Ectodermal cell (in vitro differentiated cells): ENCODE results near the gene SEC61A1. TPM values are rescaled to one million over a fixed set of nuclear protein-coding genes. Genes with fewer than 3 reads are reported as not detected.

Source experiments
- H3K27ac ChIP-seq: 2 replicates; pipeline ENCODE4 v1.7.0; 2013; ENCODE audit warnings: mild to moderate bottlenecking, low read depth, low read length; ENCODE audit not compliant: insufficient read depth, poor library complexity, severe bottlenecking
- H3K27me3 ChIP-seq: 2 replicates; pipeline ENCODE4 v1.7.0; 2013; ENCODE audit warnings: mild to moderate bottlenecking, low read length; ENCODE audit not compliant: insufficient read depth, control insufficient read depth, poor library complexity, severe bottlenecking
- H3K36me3 ChIP-seq: one replicate; pipeline ENCODE4 v1.7.0; 2013; ENCODE audit warnings: low read length; ENCODE audit not compliant: control insufficient read depth, insufficient read depth
- H3K4me1 ChIP-seq: one replicate; pipeline ENCODE4 v1.7.0; 2013; ENCODE audit warnings: low read length; ENCODE audit not compliant: control insufficient read depth, insufficient read depth
- H3K4me3 ChIP-seq: 2 replicates; pipeline ENCODE4 v1.7.0; 2013; ENCODE audit warnings: low read depth, low read length, control low read depth; ENCODE audit not compliant: insufficient read depth
- H3K9me3 ChIP-seq: 2 replicates; pipeline ENCODE4 v1.7.0; 2013; ENCODE audit warnings: mild to moderate bottlenecking, low read length, moderate library complexity; ENCODE audit not compliant: control insufficient read depth
- WGBS, 2 experiments: methylation state at CpG; one replicate each; pipeline ENCODE4 v1.1.7; 2013; ENCODE audit warnings: missing lambda C conversion rate in 2 of 2; 5-methylcytosine and 5-hydroxymethylcytosine counted together
- polyA plus RNA-seq, 4 experiments: library from polyadenylated mRNA; stranded (reverse); fragments of 50-300 nt; gene quantifications; one replicate each; pipeline ENCODE4 v1.2.3, GENCODE V29; 2013

SEC61A1 gene
- polyA plus RNA-seq (2013, experiment 1 of 4): 125 TPM
- 136 TPM for polyA plus RNA-seq (2013, experiment 2 of 4)
- polyA plus RNA-seq (2013, experiment 3 of 4): 93.3 TPM
- polyA plus RNA-seq (2013, experiment 4 of 4): 101 TPM

DNA sequence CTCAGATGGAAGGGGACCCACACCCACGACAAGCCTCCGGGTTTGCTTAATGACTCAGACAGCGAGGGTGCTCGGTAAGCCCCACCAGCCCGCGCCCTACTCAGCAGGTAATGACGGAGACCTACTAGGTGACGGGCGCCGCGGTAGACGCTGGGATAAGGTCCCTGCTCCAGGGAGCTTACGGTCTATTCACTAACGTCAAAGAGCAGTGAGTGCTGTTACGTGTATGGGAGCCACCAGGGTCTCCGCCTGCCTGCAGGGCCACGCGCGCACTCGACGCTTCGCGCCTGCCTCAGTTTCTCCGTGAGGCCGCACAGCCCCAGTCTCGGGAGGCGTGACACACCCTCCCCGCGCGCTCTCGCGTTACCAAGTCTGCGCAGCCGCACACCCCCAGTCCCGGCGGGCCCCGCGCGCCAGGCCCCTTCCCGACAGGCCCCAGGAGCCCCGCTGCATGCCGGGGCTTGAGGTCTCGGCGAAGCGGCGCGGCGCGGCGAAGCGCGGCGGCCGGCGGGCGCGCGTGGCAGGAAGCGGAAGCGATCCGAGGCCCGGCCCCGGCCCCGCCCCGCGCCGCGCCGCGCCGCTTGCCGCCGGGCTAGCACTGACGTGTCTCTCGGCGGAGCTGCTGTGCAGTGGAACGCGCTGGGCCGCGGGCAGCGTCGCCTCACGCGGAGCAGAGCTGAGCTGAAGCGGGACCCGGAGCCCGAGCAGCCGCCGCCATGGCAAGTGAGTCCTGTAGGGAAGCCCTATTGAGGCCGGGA, at the start of gene SEC61A1:
Gene SEC61A1, plus strand, starts transcription at position 601 of the 758 bp plus-strand sequence. Its CDS starts 116 bp downstream, at position 717.
- Histone ChIP-seq H3K4me1 (peaks cover 12% of the 10 kb centered on the region), H3K9me3 (no peaks in the 10 kb centered on the region), H3K4me3 (peak within 1 kb of the TSS; percentile 89), H3K36me3 (peaks cover 14% of the 10 kb centered on the region), H3K27me3 (peaks cover 2% of the 10 kb centered on the region), H3K27ac (no peak within 1 kb of the TSS)
- WGBS, 2 experiments: 0% methylated on average over 90 of the region's 90 CpGs

DNA sequence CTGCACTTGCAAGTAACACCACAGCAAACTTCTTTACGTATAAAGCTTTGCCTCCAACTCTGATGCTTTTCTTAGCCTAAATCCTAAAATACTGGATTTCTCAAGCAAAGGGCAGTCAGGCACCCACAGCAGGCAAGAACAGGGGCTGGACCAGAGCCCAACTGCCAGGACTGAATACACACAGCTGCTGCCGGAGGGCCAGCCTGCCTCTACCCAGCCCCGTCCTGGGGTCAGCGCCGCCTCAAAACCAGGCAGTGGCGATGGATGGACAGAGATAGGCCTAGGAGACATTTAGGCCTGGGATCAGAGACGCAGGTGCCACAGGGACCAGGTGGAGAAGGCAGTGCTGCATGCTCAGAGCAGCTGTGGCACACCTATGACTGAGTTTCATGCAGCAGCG, 47.6 kb upstream of the SEC61A1 start:
- no peaks in the 10 kb centered on the region for H3K9me3 ChIP-seq
- H3K27me3 ChIP-seq: no peaks in the 10 kb centered on the region
- no peak overlapping the region for H3K27ac ChIP-seq
- H3K36me3 ChIP-seq: no peaks in the 10 kb centered on the region
- 93 to 94% methylated on average over 8 of the region's 8 CpGs for WGBS, 2 experiments
- peaks cover 7% of the 10 kb centered on the region for H3K4me1 ChIP-seq
- H3K4me3 ChIP-seq: no peak overlapping the region

DNA sequence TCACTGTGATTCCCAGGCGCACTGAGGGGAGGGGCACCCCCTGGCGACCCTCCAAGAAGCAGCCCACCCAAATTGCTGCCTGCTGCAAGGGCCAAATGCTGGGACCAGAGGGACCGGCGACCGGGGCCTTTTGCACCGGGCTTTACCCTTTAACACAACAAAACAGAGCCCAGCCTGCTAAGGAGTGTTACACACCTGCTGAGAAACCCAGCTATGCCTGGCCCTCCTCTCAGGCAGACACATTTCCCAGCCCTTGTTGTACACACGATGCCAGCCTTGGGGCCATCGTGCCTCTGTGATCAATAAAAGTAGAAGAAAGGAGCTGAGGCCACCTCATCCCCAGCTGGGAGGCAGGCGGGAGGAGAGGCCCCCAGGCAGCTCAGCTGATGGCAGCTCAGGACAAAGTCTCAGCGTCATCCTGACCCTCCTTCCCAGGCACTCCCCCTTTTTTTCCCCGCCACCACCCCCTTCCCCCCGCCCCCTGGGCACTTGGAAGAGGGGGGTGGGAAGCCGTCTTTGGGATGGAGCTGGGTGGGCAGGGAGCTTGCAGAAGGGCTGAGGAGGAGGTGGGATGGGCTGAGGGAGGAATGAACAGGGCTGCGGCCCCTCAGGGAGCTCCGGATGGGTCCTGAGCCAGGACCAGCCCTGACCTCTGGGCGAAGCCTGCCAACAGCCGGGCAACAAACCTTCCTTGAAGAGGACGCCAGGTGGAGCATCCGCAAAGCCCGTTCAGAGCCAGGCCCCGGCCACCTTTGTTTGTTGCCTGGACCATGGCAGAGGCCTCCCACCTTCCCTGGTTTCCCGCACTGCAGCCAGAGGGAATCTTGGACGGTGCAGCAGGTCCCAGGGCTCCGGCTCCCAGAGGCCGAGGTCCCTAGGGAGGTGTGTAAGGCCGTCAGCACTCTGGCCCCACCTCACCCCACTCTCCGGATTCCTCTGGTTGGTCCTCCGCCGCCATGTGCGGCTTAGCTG, 45.9 kb upstream of the SEC61A1 start:
- no peak overlapping the region for H3K4me3 ChIP-seq
- H3K9me3 ChIP-seq: no peaks in the 10 kb centered on the region
- H3K27me3 ChIP-seq: no peaks in the 10 kb centered on the region
- peak overlapping the region; percentile 44 for H3K27ac ChIP-seq
- H3K36me3 ChIP-seq: no peaks in the 10 kb centered on the region
- WGBS, 2 experiments: 41 to 43% methylated on average over 27 to 28 of the region's 30 CpGs
- H3K4me1 ChIP-seq: peaks cover 7% of the 10 kb centered on the region

DNA sequence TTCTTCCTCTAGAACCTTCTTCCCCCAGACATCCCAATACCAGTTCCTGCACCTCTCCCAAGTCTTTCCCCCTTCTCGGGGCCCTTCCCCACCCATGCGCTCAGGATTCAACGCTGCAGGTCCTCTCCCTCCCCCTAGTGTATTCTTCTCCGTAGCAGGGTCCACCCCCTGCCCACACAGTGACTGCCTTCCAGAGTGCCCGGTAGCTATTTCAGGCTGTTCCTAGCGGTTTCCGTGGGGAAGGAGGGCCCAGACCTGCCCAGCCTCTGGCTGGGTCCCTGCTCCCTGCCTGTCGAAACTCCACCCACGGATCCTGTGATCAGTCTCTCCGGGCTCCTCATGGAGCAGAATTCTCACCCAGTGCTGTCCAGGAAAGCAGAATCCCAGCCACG, 45.2 kb upstream of the SEC61A1 start:
- H3K27me3 ChIP-seq: no peaks in the 10 kb centered on the region
- no peak overlapping the region for H3K27ac ChIP-seq
- H3K4me1 ChIP-seq: peaks cover 7% of the 10 kb centered on the region
- no peak overlapping the region for H3K4me3 ChIP-seq
- no peaks in the 10 kb centered on the region for H3K9me3 ChIP-seq
- H3K36me3 ChIP-seq: no peaks in the 10 kb centered on the region
- 52 to 57% methylated on average over 10 to 11 of the region's 11 CpGs for WGBS, 2 experiments

DNA sequence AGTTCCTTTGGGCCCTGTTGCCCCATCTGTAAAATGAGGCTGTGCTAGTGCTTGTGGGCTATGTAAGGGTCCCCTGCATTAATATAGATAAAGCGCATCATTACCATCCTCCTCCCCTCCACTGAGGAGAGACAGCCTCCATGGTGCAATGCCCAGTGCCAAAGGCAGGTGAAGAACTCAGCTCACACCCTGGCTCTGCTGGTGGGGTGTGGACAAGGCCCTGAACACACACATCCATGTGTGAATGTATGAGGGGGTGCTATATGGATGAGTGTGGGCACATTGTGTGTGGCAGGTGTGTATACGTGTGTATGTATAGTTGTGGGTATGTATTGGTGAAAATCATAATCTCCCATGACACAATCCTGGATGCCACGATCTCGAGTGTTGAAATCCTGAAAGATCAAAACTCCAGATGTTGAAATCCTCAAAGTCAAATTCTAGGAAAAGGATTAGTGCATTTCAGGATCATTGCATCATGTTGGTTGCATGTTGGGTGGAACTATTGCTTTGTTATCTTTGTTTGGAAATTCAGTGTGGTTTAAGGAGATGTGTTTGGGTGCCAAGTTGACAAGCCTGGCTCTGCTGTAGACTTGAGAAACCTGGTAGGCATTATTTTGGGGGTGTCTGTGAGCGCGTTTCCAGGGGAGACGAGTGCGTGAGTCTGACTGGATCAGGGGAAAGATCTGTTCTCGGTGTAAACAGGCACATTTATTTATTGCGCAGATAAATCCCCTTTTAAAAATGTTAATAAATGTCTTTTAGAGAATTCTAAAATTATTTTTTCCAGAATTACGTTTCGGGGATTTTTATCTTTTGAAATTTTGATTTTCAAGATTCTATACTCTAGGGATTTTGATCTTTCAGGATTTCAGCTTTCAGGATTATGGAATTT, 42.0 kb upstream of the SEC61A1 start:
- peaks cover 7% of the 10 kb centered on the region for H3K4me1 ChIP-seq
- no peaks in the 10 kb centered on the region for H3K9me3 ChIP-seq
- H3K27me3 ChIP-seq: no peaks in the 10 kb centered on the region
- no peak overlapping the region for H3K27ac ChIP-seq
- WGBS, 2 experiments: 96% methylated on average over 8 to 12 of the region's 12 CpGs
- H3K36me3 ChIP-seq: no peaks in the 10 kb centered on the region
- no peak overlapping the region for H3K4me3 ChIP-seq

DNA sequence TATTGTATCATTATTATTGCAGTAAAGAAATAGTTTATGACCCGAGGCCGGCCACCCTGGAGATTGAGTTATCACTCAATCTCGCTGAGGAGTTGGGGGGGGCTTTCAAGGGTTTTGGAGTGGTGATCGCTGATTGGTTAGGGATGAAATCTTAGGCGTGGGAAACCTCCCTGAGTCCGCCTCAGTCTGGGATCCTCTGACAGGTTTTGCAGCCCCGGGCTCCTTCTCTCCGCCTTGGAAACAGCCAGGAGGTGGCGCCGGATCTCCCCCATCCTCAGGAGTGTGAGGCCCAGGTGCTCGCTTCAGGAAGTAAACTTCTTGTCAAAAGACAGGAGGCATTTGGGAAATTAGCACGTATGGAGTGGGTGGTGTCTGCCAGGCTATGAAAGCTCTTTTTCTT, 41.1 kb upstream of the SEC61A1 start:
- WGBS, 2 experiments: 6 to 7% methylated on average over 12 of the region's 12 CpGs

DNA sequence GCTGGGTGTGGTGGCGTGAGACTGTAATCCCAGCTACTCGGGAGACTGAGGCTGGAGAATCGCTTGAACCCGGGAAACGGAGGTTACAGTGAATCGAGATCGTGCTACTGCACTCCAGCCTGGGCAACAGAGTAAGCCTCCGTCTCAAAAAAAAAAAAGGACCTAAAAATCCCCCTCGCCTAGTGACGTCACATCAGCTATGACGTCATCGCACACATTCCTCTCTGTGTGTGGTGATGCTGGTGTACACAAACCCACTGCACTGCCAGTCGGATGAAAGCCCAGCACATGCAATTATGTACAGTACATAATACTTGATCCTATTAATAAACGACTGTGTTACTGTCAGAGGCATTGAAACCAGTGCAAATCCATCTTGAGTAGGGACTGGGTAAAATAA, 40.2 kb upstream of the SEC61A1 start:
- H3K36me3 ChIP-seq: no peaks in the 10 kb centered on the region
- H3K27me3 ChIP-seq: no peaks in the 10 kb centered on the region
- 92 to 94% methylated on average over 14 of the region's 14 CpGs for WGBS, 2 experiments
- H3K9me3 ChIP-seq: no peaks in the 10 kb centered on the region
- H3K27ac ChIP-seq: no peak overlapping the region
- H3K4me1 ChIP-seq: no peaks in the 10 kb centered on the region
- H3K4me3 ChIP-seq: no peak overlapping the region

More for the DNA sequence above, 41.1 kb upstream of the SEC61A1 start:
- Histone ChIP-seq H3K27me3 (no peaks in the 10 kb centered on the region), H3K4me1 (peaks cover under 1% of the 10 kb centered on the region), H3K9me3 (no peaks in the 10 kb centered on the region), H3K4me3 (no peak overlapping the region), H3K27ac (no peak overlapping the region), H3K36me3 (no peaks in the 10 kb centered on the region)

DNA sequence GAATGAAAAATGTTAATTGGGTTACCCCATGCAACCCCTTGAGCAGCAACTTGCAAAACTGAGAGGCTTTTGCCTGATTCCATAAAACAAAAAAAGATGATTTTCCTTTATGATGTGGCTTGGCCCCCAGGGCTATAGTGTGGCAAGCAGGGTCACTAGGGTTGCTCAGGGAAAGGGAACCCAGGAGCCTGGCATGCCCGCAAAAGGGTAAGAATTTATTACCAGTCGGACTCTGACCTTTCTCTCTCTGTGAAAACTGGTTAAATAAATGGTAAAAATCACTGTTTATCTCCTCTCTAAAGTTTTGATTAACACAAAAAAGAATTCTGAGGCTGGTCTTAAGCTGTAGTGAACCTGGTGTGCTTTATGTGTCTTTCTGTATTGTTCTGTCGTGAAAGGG, 37.7 kb upstream of the SEC61A1 start:
- no peaks in the 10 kb centered on the region for H3K36me3 ChIP-seq
- no peaks in the 10 kb centered on the region for H3K9me3 ChIP-seq
- no peaks in the 10 kb centered on the region for H3K4me1 ChIP-seq
- WGBS, 2 experiments: 98 to 100% methylated on average over 3 of the region's 3 CpGs
- H3K4me3 ChIP-seq: no peak overlapping the region
- H3K27ac ChIP-seq: no peak overlapping the region
- no peaks in the 10 kb centered on the region for H3K27me3 ChIP-seq

DNA sequence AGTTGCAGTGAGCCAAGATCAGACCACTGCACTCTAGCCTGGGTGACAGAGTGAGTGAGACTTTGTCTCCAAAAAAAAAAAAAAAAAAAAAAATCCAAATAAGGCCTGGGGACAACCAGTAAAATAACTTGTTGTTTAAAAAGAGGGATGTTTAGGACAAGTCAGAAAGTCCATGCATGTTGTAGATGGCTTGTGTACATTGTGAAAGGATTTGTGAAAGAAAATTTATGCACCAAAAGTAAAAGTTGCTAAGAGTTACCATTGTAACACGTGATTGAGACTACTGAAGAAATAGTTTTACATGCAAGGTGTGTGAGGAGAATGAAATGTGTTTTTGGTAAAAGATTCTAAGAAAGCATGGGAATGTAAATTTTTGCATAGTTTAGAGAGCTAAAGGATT, 35.7 kb upstream of the SEC61A1 start:
- H3K4me1 ChIP-seq: no peaks in the 10 kb centered on the region
- 92 to 94% methylated on average over 1 of the region's 1 CpG for WGBS, 2 experiments

More for the DNA sequence above, 35.7 kb upstream of the SEC61A1 start:
- Histone ChIP-seq H3K27me3 (no peaks in the 10 kb centered on the region), H3K4me3 (no peak overlapping the region), H3K27ac (no peak overlapping the region), H3K36me3 (no peaks in the 10 kb centered on the region), H3K9me3 (no peaks in the 10 kb centered on the region)
